GM18526 (cell line): Measurements from ENCODE around the gene TRAF3.

ENCODE experiments used
- POLR2A ChIP-seq: IDR thresholded peaks from 3 replicates; pipeline ENCODE4 v1.6.1; 2011; ENCODE audit not compliant: insufficient read length; ENCODE audit errors: extremely low read depth

TRAF3 gene

DNA sequence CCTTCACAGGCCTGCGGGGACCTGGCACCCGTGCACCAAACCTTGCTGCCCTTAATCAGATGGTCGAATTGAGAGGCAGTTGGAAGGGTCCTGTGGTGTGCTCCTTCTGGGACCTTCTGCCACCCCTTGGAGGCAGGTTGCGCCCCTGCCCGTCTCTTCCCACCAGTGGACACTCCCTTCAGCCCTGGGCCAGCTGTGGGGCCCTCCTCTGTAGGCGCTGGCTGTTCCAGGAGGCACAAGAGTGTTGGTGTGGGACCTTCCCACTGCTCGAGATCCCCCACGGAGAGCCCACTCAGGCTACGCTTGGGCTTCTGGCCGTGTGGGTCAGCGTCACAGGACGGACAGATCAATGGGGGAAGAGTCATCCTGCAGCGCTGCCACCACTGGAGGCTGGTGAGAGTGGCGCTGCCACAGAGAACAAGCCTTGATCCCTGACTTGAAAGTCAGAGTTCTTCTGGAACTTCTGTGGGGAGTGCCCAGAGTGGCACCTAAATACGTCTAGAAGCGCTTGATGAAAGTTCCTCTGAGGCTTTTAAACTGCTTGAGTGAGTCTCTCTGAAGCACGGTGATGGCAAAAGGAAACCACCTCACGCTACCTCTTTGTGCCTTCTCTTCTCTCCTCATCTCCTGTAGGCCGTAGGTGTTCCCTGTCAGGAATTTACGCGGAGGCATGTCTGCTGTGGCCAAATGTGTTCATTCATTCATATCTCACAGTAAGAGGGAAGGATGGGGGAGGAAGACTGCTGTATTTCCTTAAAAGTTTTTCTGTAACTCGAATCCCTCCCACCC is 48.3 kb downstream of the TRAF3 start:
- TF ChIP-seq POLR2A, result no peak

GRCh38 chr14:102826161-102826560 is 48.9 kb downstream of the TRAF3 start:
- no peak for TF ChIP-seq POLR2A

DNA sequence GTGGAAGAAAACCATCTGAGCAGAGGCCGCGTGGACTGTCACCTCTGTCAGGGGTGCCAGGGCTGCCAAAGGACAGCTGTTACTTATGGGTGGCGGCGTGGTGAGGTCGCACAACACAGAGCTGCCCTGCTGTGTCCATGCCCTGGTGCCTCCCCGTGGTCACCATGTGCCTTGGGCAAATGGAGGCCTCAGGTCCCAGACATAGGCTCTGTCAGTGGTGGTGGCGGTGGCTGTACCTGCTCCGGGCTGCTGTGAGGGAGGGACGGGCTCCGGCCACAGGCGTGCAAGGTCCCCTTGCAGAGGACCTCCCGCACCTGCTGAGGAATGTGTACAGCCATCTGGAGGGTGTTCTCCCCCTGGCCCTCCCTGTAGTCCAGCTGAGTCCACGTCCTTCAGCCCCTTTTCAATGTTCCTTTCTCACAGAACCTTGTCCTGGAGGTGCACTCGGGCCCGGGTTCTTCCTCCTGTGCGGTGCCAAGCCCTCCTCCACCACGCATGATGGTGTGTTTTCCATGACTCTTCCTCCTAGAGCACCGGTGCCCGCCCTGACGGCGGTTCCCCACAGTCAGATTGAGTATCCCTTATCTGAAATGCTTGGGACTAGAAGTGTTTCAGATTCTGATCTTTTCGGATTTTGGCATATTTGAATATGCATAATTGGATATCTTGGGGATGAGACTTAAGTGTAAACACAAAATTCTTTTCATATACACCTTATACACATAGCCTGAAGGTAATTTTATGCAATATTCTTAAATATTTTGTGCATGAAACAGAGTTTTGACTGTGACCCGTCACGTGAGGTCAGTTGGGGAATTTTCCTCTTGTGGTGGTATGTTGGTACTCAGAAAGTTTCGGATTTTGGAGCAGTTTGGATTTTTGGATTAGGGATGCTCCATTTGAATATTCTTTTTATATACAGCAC is 49.8 kb downstream of the TRAF3 start:
- no peak for TF ChIP-seq POLR2A

DNA sequence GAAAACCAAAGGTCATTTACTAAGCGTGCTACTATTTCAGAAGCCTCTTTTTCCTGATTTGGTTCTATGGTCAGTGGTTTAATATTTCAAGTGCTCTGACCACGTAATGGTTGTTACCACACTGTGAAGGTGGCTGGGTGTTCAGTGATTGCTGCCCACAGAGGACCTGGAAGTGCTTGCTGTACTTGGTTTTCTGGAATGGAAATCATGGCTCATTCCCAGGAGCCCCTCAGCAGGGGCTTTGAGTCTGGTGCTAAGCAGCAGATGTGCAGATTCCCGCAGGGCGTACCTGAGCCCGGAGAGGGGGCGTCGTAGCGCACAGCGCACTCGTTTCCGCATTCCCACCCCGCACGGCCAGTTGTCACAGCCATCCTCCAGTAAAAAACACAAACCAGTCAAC is 50.5 kb downstream of the TRAF3 start:
- no peak for TF ChIP-seq POLR2A

DNA sequence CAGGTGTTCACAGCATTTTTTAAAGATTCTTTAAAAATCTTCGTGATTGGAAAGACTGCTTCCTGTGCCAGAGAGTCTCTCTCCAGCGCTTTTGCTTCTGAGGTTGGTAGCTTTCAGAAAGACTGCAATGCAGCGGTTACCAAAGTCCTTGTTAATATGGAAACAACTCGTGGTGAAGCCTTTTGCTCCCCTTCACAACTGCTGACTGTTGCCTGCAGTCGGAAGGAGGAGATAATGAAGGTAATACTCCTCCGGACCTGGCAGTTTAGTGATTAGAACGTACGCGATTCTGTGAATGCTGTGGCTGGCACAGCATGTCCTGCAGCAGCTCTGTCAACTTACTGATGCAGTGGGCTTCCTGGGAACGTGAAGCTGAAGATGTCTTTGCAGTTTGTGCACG is 50.9 kb downstream of the TRAF3 start:
- no peak for TF ChIP-seq POLR2A

DNA sequence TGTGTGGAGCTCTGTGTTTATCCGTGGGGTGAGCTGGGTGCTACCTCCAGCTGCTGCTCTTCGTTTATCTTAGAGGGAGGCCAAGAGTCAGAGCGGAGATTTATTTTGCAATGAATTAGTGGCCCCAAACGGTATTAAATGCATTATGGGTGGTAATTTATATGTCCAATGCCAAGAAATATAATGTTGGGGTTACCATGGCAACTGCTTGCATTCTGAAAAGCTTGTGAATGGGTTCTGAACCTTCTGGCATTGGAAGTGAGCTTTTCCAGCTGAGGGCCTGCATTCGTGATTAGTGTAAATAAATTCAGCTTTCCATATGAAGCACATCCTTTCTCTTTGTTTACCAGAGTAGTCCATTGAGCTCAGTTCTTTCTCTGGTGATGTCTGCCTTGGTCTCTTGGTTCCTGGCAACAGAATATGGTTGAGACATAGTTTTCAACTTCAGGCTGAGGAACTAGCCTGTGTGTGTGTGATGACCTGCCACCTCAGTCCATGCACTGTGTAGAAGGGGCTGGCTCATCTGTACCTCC is 51.8 kb downstream of the TRAF3 start:
- no peak for TF ChIP-seq POLR2A

- TF ChIP-seq POLR2A, result no peak
Measured at GRCh38 chr14:102830474-102831045, 53.3 kb downstream of the TRAF3 start.

DNA sequence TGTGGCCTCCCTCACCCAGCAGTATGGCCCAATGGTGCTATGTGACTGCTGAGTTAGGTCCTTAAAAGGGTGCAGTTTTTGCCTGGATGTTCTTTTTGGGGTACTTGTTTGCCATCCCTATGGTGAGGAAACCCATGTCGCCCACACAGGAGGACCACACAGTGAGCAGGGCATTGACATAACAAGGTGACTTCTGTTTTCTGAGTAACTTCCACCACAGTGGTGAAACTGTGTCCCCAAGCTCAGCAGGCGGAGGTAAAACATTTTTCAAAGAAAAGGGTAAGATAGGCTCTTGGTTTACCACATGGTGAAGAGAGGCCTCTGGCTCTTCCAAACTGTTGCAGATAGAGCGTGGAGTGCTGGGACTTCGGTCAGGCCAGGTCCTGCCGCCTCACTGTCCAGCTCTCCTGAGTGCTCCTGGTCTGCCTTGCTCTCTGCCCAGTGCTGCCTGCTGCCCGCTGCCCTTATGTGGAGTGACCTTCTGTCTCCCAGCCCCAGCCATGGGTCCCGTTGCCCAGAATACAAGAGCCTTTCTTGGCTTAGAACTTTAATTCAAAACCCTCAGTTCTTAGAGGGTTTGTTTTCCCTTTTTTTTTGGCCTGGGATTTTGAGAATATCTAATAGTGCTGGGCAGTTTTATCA is 54.0 kb downstream of the TRAF3 start:
- no peak for TF ChIP-seq POLR2A

DNA sequence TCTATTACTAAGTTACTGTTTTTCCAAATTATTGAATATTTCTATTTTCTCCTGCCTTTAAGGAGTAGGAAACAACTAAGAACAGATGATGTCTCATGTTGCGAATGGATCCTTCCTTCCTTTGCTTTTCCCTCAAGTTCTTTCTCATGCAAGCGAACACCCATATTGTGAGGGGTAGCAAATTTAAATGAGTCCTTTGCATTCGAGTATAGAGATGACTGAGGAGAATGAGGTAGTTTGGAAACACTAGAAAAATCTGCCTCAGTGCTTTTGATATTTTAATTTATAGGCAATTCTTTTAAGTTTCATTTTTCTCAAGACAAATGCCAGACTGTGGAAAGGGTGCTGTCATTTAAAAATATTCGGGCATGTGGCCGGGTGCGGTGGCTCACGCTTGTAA is 56.1 kb downstream of the TRAF3 start:
- TF ChIP-seq POLR2A, result no peak

GRCh38 chr14:102833991-102834390 is 56.7 kb downstream of the TRAF3 start:
- no peak for TF ChIP-seq POLR2A

DNA sequence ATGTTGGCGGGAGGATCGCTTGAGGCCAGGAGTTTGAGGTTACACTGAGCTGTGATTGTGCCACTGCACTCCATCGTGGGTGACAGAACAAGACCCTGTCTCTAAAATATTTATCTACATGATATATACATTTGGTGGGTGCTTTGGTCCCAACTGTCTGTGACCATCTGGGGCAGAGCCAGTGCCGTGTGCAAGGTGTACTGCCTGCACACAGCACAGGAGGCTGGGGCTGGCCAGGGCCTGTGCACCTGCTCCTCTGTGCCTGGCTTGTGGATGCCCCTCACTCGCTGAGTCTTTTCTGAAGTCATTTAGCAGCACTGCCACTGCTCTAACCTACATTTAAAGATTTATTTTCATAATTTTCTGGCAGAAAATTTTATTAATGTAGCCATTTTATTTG is 58.7 kb downstream of the TRAF3 start:
- TF ChIP-seq POLR2A, result no peak

DNA sequence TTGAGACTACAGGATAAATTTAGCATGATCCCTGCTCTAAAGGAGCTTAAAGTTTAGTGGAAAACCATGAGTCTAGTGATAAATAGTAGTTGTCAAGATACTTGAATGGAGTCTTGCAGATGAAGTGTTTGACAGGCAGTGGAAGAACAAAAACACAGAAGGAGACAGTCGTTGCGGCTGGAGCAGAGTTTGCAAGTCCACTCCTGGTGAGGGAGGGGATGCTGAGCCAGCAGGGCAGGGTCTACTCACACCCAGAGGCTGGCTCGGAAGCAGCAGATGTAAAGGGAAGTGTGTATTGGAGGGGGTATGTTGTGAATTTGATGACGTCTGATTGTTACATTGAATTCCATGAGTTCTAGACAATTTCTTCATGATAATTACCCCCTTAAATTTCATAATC is 61.3 kb downstream of the TRAF3 start:
- TF ChIP-seq POLR2A, result no peak

DNA sequence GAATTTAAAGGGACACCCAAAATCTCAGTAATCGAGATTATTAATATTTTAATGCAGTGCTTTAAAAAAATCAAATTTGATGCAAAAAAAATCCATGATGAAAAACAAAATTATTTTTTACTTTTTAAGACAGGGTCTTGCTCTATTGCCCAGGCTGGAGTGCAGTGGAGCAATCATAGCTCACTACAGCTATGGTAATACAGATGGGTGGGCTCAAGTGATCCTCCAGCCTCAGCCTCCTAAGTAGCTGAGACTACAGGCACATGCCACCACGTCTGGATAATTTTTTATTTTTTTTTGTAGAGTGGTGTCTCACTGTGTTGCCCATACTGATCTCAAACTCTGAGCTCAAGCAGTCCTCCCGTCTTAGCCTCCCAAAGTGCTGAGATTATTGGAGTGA is 62.9 kb downstream of the TRAF3 start:
- TF ChIP-seq POLR2A, result no peak

- TF ChIP-seq POLR2A, result no peak
Measured at GRCh38 chr14:102840771-102841528, 63.7 kb downstream of the TRAF3 start.
